Endothelial cell of hepatic sinusoid (primary cell): ENCODE results near the gene FAM72B.
"Not testable (repeated sequence)": the region's sequence is repeated elsewhere in the genome, so short reads cannot be mapped to it uniquely, and the experiment has no call there.

Experiments used
- in situ Hi-C: cut with HindIII; loops from 2 replicates; pipeline ENCODE4 v1.10.0; 2017; ENCODE audit warnings: low sequenced_read_pairs

FAM72B gene

DNA sequence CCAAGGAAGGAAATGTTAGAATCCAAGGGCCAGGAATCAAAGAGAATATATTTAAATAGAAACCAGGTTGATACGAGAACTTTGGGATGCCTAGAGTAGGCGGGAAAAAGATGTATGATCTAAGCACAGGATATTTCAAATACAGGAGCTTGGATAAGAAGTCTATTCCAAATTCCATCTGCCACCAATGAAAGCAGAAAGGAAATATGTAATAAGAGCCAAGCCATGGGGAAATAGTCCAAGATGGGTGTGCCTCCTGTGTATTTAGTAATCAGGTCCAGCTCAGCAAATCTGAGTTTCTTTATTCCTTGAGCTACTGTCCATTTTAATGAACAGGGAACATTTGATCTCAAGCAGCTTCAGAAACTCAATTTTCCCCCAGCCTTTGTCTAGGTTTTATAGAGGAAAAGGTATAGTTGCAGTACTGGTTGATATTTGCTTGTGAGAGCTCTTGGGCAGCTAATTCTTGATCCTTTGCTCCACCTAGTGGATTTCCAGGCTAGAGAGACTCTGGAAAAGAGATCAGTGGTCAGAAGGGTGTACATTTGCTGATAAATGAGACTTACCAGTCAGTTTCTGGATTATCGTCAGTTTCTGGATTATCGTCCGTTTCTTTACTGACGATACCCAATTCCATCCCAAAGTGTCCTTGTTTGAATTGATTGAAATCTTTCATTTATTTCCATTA, 28.3 kb downstream of the FAM72B start:
- in situ Hi-C loops: not testable (repeated sequence)

DNA sequence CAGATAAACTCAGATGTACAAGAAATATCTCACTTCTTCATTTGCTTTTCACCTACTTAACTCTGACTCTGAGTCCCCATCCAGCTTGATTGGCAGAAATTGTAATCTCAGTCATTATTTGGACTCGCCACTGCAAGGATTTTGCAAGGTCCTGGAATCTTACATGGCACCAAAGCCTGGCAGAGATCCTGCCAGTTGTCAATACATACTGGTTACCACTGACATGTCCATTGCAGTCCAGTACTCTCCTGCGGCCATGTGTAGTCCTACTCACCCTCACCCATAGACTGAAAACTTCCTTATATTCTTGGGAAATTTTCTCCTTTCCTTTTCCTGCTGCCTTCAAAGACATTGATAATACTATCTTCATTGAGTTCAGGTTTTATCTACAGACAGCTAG, 29.3 kb downstream of the FAM72B start:
- in situ Hi-C loops: not testable (repeated sequence)

DNA sequence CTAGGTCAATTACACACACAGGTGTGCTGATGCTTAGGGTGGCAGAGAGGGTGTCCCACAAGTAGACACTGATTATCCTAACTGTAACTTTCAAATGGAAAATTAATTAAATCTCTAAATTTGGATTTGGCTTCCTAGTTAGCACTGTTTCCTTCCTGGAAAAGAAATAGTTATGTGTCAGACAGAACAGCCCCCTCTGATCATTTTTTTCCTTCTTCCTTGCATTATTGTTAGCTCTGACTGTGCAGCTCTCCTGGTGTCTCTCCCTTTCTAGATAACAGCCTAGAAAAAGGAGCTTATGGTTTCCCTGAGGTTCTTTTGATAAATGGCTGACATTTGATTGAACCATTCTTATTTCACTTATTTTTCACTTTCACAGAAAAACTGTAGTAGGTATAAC, 31.4 kb downstream of the FAM72B start:
- in situ Hi-C loops: not testable (repeated sequence)

DNA sequence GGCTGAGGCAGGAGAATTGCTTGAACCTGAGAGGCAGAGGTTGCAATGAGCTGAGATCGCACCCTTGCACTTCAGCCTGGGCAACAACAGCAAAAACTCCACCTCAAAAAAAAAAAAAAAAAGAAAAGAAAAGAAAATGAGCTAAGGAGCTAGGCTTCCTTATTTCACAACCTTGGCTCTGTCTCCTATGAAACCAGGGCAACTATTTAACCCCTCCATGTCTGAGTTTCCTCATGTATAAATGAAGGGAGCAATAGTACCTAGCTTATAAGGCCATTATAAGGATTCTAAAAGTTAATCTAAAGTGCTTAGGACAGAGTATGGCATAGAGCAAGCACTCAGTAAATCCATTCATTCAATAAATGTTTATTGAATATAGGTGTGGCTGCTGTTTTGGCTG, 32.8 kb downstream of the FAM72B start:
- in situ Hi-C loops: not testable (repeated sequence)

DNA sequence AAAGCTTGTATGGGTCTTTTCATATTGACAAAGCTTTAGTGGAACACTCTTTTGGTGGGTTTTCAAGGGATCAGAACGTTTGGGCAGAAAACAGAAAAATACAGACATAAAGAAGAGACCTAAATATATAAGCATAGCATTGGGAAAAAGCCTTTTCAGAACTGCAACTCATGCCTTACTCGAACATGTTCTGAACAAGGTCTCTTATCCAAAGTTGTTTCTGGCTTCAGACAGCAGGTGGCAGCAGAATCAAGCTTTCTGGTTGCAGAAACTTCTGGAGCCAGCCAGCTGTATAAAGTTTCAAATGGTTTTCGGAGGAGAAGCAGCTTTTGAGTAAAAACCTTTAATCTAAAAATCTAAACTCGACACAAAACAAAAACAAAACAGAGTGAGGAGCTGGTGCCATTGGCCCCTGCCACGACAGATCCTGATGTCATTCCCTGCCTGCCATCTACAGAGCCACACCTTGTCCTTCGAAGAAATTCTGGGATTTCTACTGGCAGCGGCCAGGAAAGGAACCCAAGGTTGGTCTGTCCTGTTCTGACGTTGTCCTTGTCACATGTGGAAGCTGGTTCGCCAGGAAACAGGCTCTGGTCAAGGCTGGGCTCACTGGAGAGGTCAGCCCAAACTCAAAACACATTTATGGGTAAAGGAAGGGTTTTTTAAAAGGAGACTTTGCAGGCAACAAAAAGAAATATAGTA, 35.5 kb downstream of the FAM72B start:
- in situ Hi-C loops: not testable (repeated sequence)

DNA sequence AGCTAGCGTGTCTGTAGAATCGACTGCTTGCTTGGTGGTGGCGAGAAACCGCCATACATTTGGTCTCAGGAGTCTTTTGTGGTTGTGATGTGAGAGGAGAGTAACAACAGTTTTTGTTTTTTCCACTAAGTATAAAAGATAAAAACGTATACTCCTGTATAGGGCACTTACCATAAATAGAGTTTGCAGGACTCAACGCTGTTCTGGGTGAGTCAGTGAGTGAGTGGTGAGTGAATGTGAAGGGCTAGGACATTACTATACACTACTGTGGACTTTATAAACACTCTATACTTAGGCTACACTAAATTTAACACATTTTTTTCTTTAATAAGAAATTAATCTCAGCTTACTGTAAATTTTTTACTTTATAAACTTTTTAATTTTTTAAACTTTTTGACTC, 43.7 kb downstream of the FAM72B start:
- in situ Hi-C loops: not testable (repeated sequence)

DNA sequence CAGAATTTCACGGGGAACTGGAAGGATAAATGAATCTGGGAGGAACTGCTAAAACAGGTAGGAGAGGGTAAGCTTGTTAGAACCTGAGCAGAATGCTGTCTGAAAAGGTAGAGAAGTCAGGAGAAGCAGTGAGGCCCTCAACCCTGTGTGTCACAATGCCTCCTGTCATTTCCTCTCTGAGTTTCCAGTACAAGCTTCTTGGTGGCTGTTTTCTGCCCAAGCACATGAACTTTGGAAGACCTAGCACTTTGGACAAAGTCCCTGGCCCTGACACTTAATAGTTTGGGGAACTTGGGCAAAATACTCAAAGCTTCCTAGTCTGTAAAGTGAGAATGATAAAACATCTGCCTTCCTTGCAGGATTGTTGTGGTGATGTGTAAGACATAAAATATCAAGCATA, 52.6 kb downstream of the FAM72B start:
- in situ Hi-C loops: not testable (repeated sequence)

DNA sequence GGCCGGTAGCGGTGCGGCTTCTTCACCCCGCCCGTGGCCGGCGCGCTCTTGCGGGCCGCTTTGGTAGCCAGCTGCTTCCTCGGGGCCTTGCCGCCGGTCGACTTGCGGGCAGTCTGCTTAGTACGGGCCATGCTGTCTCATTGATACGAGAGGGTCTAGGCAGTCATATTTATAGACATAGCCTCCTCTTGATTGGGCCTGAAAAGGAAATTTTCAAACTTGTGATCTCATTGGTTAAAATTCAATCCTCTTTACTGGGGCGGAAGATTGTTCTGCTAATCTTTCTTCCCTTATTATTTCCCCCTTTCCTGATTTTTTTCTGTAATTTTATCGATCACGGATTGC, 65.7 kb downstream of the FAM72B start:
- in situ Hi-C loops: not testable (repeated sequence)
